Thymus (tissue), 11 donors: ENCODE measurements around the gene NUCKS1. TPM values are rescaled to one million over a fixed set of nuclear protein-coding genes. Genes with fewer than 3 reads are reported as not detected.

Experiments
- DNase-seq, 9 donors: peaks; one replicate each; pipeline ENCODE4 v3.0.0-alpha.2; 2013; ENCODE audit warnings: low spot score in 9 of 9, low read depth in 6 of 9, missing footprints in 1 of 9
- H3K27ac ChIP-seq, 2 donors: one replicate each; pipeline ENCODE4 v1.5.1; 2013; ENCODE audit warnings: control low read depth in 1 of 2, low read depth in 1 of 2, low read length in 1 of 2, mild to moderate bottlenecking in 1 of 2, moderate library complexity in 1 of 2
- H3K27me3 ChIP-seq, 2 donors: one replicate each; pipeline ENCODE4 v1.5.1; 2013; ENCODE audit warnings: low read length in 1 of 2; ENCODE audit not compliant: control insufficient read depth in 2 of 2, insufficient read depth in 1 of 2
- H3K36me3 ChIP-seq, 2 donors: one replicate each; pipeline ENCODE4 v1.5.1; 2013; ENCODE audit warnings: low read length in 1 of 2, mild to moderate bottlenecking in 1 of 2, moderate library complexity in 1 of 2; ENCODE audit not compliant: control insufficient read depth in 2 of 2, insufficient read depth in 2 of 2
- H3K4me1 ChIP-seq, 2 donors: one replicate each; pipeline ENCODE4 v1.5.1; 2013; ENCODE audit warnings: low read length in 2 of 2; ENCODE audit not compliant: control insufficient read depth in 2 of 2, insufficient read depth in 2 of 2
- H3K4me3 ChIP-seq, 2 donors: one replicate each; pipeline ENCODE4 v1.5.1; 2013; ENCODE audit warnings: low read length in 2 of 2, control low read depth in 1 of 2, mild to moderate bottlenecking in 1 of 2
- H3K9me3 ChIP-seq, 2 donors: one replicate each; pipeline ENCODE4 v1.5.1; 2013; ENCODE audit warnings: low read length in 1 of 2, mild to moderate bottlenecking in 1 of 2; ENCODE audit not compliant: control insufficient read depth in 2 of 2, insufficient read depth in 1 of 2
- WGBS: extraction: QIAGEN DNeasy Blood & Tissue Kit; methylation state at CpG from one replicate; pipeline ENCODE4 v1.1.7; 2013; 5-methylcytosine and 5-hydroxymethylcytosine counted together
- polyA plus RNA-seq: library from polyadenylated mRNA; stranded (reverse); fragments of 200-250 nt; gene quantifications from one replicate; pipeline ENCODE4 v1.2.3, GENCODE V29; 2013
- total RNA-seq: library from RNA; stranded (reverse); fragments of 120-200 nt; gene quantifications from one replicate; pipeline ENCODE4 v1.2.4, GENCODE V29; 2013
- donor health status: healthy.

Gene NUCKS1
- total and polyA plus RNA-seq, 2 donors, result 71.8 to 149 TPM

DNA sequence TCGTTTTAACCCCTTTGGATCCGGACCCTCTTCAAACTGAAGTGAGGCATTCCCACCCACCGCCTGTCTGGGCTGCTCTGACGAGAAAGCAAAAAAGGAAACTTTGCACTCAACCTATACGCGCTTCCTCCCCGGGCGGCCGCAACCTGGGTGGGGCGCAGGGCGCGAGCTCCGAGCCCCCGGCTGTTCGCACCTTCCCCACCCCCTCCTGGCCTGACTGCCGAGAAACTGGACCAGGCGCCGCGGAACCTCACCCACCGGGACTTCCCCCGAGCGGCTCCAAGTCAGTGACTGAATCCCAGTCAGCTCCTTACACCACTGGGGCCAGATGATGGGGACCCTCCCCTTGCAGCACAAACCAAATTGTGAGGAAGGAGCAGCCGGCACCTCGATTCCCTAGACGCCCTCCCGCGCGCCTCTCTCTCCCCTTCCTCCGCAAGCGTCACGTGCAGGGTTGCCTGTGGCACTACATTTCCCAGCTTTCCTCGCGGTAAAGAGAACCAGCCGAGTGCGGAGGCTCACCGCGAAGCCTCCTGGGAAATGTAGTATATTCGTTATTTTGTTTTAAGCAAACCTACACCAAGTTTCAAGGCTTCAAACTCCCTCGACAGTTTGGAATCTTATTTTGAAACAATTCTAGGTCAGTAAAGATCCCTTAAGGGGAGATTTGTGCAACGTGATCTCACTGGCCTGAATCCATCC, 25.2 kb upstream of the NUCKS1 start, which contains the start of gene RAB29:
RAB29 (minus strand) TSS at position 468 of the 702 bp plus-strand sequence. CDS start 526 bp downstream, outside the sequence.
- Histone ChIP-seq H3K27me3 (peaks cover 11 to 20% of the 10 kb centered on the region in 2 donors), H3K36me3 (peaks cover 0 to 3% of the 10 kb centered on the region in 2 donors), H3K4me3 (peak within 1 kb of the TSS; percentile 57 to 73), H3K27ac (peak within 1 kb of the TSS; percentile 61 to 64), H3K4me1 (peaks cover 6 to 25% of the 10 kb centered on the region in 2 donors), H3K9me3 (no peaks in the 10 kb centered on the region)
- DNase-seq, result peak; percentile 72 to 93 (median 79)
- under 1% methylated on average over 40 of the region's 40 CpGs for WGBS

DNA sequence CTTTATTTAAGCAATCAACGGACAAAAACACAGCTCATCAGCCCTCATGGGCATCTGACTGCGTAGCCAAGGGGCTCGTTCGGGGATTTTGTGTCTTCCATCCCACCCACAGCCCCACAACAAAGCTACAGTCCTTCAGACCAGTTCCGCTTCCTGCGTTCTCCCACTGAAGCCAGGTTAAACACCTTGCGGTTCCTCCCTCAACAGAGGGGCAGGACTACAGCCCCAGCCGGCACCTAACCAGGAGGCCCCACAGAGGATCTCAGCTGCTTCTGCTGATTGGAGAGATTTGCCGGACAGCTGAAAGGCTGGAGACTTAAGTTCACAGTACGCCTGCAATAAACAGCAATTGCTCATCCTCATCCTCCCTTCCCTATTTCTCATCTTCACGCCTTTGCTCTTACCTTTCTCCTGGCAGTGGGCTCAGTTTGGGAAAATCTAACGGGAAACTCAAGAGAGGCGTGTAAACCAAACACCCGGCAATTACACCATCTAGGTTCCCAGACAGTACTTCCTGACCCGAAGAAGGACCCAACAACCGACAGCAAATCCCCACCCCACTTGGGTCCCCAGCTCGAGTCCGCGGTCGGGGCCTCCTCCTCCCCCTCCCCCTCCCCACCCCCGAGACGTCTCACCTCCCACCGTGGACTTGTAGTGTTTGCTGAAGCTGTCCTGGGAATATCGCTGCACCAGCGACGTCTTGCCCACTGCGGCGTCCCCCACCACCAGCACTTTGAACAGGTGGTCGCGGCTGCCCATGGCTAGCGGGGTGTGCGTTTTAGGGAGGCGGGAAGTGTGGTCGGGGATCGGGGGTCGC, 24.4 kb upstream of the NUCKS1 start:
- peak overlapping the region in 1 of 2 donors; percentile 64 for H3K27ac ChIP-seq
- H3K4me1 ChIP-seq, result peaks cover 6 to 25% of the 10 kb centered on the region in 2 donors
- H3K9me3 ChIP-seq, result no peaks in the 10 kb centered on the region
- peak in 4 of 9 donors; percentile 19 to 41 (median 22) for DNase-seq
- peaks cover 0 to 6% of the 10 kb centered on the region in 2 donors for H3K36me3 ChIP-seq
- H3K27me3 ChIP-seq, result peaks cover 11 to 20% of the 10 kb centered on the region in 2 donors
- 10% methylated on average over 36 of the region's 36 CpGs for WGBS
- peak overlapping the region; percentile 57 to 73 for H3K4me3 ChIP-seq

GRCh38 chr1:205772607-205773032, 22.6 kb upstream of the NUCKS1 start:
- WGBS, result 93% methylated on average over 2 of the region's 2 CpGs
- H3K4me1 ChIP-seq, result peaks cover 6 to 25% of the 10 kb centered on the region in 2 donors

DNA sequence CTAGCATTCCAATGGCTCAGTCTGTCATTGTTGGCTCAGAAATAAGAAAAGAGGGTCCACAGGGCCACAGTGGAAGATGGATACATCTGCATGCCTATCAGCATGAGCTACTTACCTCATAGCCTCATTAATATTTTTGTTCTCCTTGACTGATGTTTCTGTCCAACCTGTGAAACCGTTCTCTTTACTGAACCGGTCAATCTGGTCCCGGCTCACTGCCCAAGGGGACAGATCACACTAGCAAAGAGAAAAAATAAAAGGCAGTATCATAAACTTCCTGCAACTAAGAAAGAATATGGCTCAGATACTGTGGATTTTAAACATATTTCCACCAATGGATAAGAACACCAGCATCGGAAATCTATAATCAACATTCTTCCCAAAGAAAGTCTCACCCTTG, 20.6 kb upstream of the NUCKS1 start:
- no peaks in the 10 kb centered on the region for H3K9me3 ChIP-seq
- 98% methylated on average over 4 of the region's 4 CpGs for WGBS
- H3K36me3 ChIP-seq, result peaks cover 0 to 6% of the 10 kb centered on the region in 2 donors
- DNase-seq, result no peak
- no peak overlapping the region for H3K27ac ChIP-seq
- H3K4me3 ChIP-seq, result no peak overlapping the region
- peaks cover 6 to 24% of the 10 kb centered on the region in 2 donors for H3K4me1 ChIP-seq
- peaks cover 11 to 20% of the 10 kb centered on the region in 2 donors for H3K27me3 ChIP-seq

More at GRCh38 chr1:205772607-205773032, 22.6 kb upstream of the NUCKS1 start:
- no peak overlapping the region for H3K4me3 ChIP-seq
- DNase-seq, result peak in 1 of 9 donors; percentile 9
- no peak overlapping the region for H3K27ac ChIP-seq
- H3K9me3 ChIP-seq, result no peaks in the 10 kb centered on the region
- H3K36me3 ChIP-seq, result peaks cover 0 to 6% of the 10 kb centered on the region in 2 donors
- peaks cover 11 to 20% of the 10 kb centered on the region in 2 donors for H3K27me3 ChIP-seq

DNA sequence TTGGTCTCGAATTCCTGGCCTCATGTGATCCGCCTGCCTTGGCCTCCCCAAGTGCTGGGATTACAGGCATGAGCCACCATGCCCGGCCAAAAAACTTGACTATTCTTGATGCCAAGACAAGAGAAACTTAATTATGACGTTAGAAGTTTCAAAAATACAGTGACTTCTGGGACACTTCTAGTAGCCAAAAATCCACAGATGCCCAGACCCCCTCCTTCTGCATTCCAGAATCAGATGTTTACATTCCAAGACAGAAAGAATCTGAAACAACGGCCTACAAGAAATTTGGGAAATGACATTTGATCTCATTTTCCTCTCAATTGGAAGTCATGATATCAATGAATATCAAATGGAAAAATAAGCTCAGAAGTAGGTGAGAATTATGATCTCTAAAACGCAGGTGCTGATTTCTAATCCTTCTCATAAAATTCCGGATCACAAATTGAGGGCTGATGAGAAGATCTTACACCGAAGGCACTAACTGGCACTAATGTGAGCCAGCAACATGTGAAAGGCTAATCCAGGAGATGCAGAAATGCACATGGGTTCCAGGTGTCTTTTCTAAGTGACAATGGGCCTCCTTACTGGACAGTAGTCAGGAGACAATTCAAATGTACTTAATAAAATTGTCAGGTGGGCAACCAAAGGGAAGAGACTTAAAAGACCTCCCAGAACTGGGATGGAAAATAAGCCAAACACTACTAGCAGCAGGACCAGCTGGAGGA, 19.8 kb upstream of the NUCKS1 start:
- DNase-seq, result no peak
- Histone ChIP-seq H3K27ac (no peak overlapping the region), H3K27me3 (peaks cover 11 to 16% of the 10 kb centered on the region in 2 donors), H3K4me1 (peaks cover 4 to 17% of the 10 kb centered on the region in 2 donors), H3K9me3 (no peaks in the 10 kb centered on the region), H3K4me3 (no peak overlapping the region), H3K36me3 (peaks cover 0 to 6% of the 10 kb centered on the region in 2 donors)
- WGBS, result 95% methylated on average over 8 of the region's 8 CpGs

- 92% methylated on average over 3 of the region's 3 CpGs for WGBS
- H3K27me3 ChIP-seq, result peaks cover 0 to under 1% of the 10 kb centered on the region in 2 donors
- DNase-seq, result no peak
- peaks cover 0 to 7% of the 10 kb centered on the region in 2 donors for H3K4me1 ChIP-seq
- H3K36me3 ChIP-seq, result peaks cover 0 to 6% of the 10 kb centered on the region in 2 donors
- no peaks in the 10 kb centered on the region for H3K9me3 ChIP-seq
- H3K27ac ChIP-seq, result no peak overlapping the region
- H3K4me3 ChIP-seq, result no peak overlapping the region
Observed at GRCh38 chr1:205767248-205767647, 17.3 kb upstream of the NUCKS1 start.

GRCh38 chr1:205766570-205766969, 16.6 kb upstream of the NUCKS1 start:
- Histone ChIP-seq H3K27me3 (no peaks in the 10 kb centered on the region), H3K4me3 (no peak overlapping the region), H3K9me3 (no peaks in the 10 kb centered on the region), H3K36me3 (peaks cover 0 to 6% of the 10 kb centered on the region in 2 donors), H3K4me1 (peaks cover 0 to 4% of the 10 kb centered on the region in 2 donors), H3K27ac (no peak overlapping the region)
- no peak for DNase-seq
- 62% methylated on average over 3 of the region's 3 CpGs for WGBS

- Histone ChIP-seq H3K4me1 (no peaks in the 10 kb centered on the region), H3K4me3 (no peak overlapping the region), H3K27me3 (no peaks in the 10 kb centered on the region), H3K27ac (no peak overlapping the region), H3K9me3 (no peaks in the 10 kb centered on the region), H3K36me3 (peaks cover 0 to 6% of the 10 kb centered on the region in 2 donors)
- DNase-seq, result no peak
- WGBS, result 78% methylated on average over 5 of the region's 5 CpGs
Observed at GRCh38 chr1:205766038-205766437, 16.1 kb upstream of the NUCKS1 start.
